Thyroid gland (tissue), 4 donors: ENCODE data around the gene ZKSCAN8. TPM values are rescaled to one million over a fixed set of nuclear protein-coding genes. Genes with fewer than 3 reads are reported as not detected.

Experiments used
- DNase-seq, 2 donors: peaks; one replicate each; pipeline ENCODE4 v3.0.0-alpha.2; 2019
- H3K27ac ChIP-seq, 3 donors: fragments of 200-600 bp; sonication (generic); 1 replicate in 2 of 3; 2 replicates in 1 of 3; pipeline ENCODE4 v1.5.1; 2016 to 2019; ENCODE audit warnings: mild to moderate bottlenecking in 1 of 3, moderate library complexity in 1 of 3
- H3K27me3 ChIP-seq: fragments of 200-600 bp; sonication (generic); one replicate; pipeline ENCODE4 v1.5.1; 2019
- H3K36me3 ChIP-seq, 2 donors: fragments of 200-600 bp; sonication (generic); one replicate each; pipeline ENCODE4 v1.5.1; 2016 to 2019
- H3K4me1 ChIP-seq, 2 donors: fragments of 200-600 bp; sonication (generic); one replicate each; pipeline ENCODE4 v1.5.1; 2017 to 2019
- H3K4me3 ChIP-seq, 3 donors: fragments of 200-600 bp; sonication (generic); replicated peaks in 1 of 3; 1 replicate in 2 of 3; 2 replicates in 1 of 3; pipeline ENCODE4 v1.5.1; 2016; ENCODE audit warnings: mild to moderate bottlenecking in 1 of 3
- H3K9me3 ChIP-seq: fragments of 200-600 bp; sonication (generic); one replicate; pipeline ENCODE4 v1.5.1; 2017
- POLR2A ChIP-seq, 2 donors: fragments of 450-650 bp; IDR thresholded peaks; one replicate each; pipeline ENCODE4 v1.6.1; 2017; ENCODE audit warnings: antibody characterized with exemption in 2 of 2, mild to moderate bottlenecking in 2 of 2, moderate library complexity in 1 of 2
- WGBS, 2 donors: methylation state at CpG; one replicate each; pipeline ENCODE4 v1.1.5; 2017; 5-methylcytosine and 5-hydroxymethylcytosine counted together
- intact Hi-C: fragments of 100-400 bp; cut with DNase I; formaldehyde crosslinking; loops from one replicate; pipeline ENCODE4 v1.15.1; 2023
- total RNA-seq, 4 donors: library from RNA; depleted of rRNA; stranded (reverse); fragments of >200 nt; gene quantifications; one replicate each; pipeline ENCODE4 v1.2.3, GENCODE V29; 2016
- TF ChIP-seq, protein P1 (sequence below), 6 experiments: fragments of 200-600 bp in 3 of 6; fragments of 450-650 bp in 3 of 6; sonication (generic) in 3 of 6; IDR thresholded peaks; one replicate each; pipeline ENCODE4 v1.5.1; 2016 to 2019; ENCODE audit warnings: antibody characterized with exemption in 6 of 6, mild to moderate bottlenecking in 2 of 6, inconsistent platforms in 1 of 6, moderate library complexity in 1 of 6

Gene ZKSCAN8
- total RNA-seq, 4 donors from 2014 or later = 21.5 to 44.2 (median 26.8) TPM

DNA sequence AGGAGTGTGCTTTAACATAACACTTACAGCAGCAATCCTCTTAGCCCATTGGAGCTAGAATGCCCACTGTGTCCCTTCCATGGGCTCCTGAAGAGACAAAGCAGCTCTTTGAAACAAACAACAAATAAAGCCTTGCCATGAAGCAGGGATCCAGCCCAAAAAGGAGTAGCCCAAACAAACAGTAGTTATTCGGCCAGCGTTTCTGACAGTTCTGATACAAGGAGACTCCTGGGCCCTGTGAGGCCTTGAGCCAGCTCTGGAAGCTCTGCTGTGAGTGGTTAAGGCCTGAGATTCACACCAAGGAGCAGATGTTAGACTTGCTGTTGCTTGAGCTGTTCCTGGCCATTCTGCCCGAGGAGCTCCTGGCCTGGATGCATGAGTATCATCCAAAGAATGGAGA, 34.2 kb upstream of the ZKSCAN8 start:
- H3K4me1 ChIP-seq = peaks cover 0 to 3% of the 10 kb centered on the region in 2 donors
- intact Hi-C loops = no loop called here
- H3K4me3 ChIP-seq = no peak overlapping the region
- no peak for DNase-seq
- no peaks in the 10 kb centered on the region for H3K9me3 ChIP-seq
- no peaks in the 10 kb centered on the region for H3K27me3 ChIP-seq
- H3K27ac ChIP-seq = no peak overlapping the region
- TF ChIP-seq, protein P1, sequence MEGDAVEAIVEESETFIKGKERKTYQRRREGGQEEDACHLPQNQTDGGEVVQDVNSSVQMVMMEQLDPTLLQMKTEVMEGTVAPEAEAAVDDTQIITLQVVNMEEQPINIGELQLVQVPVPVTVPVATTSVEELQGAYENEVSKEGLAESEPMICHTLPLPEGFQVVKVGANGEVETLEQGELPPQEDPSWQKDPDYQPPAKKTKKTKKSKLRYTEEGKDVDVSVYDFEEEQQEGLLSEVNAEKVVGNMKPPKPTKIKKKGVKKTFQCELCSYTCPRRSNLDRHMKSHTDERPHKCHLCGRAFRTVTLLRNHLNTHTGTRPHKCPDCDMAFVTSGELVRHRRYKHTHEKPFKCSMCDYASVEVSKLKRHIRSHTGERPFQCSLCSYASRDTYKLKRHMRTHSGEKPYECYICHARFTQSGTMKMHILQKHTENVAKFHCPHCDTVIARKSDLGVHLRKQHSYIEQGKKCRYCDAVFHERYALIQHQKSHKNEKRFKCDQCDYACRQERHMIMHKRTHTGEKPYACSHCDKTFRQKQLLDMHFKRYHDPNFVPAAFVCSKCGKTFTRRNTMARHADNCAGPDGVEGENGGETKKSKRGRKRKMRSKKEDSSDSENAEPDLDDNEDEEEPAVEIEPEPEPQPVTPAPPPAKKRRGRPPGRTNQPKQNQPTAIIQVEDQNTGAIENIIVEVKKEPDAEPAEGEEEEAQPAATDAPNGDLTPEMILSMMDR (IDR thresholded peaks at IDR 0.05) = no peak
- no peak for TF ChIP-seq POLR2A (IDR thresholded peaks at IDR 0.05)
- no peaks in the 10 kb centered on the region for H3K36me3 ChIP-seq
- WGBS, 2 donors = 74 to 93% methylated on average over 3 of the region's 3 CpGs

DNA sequence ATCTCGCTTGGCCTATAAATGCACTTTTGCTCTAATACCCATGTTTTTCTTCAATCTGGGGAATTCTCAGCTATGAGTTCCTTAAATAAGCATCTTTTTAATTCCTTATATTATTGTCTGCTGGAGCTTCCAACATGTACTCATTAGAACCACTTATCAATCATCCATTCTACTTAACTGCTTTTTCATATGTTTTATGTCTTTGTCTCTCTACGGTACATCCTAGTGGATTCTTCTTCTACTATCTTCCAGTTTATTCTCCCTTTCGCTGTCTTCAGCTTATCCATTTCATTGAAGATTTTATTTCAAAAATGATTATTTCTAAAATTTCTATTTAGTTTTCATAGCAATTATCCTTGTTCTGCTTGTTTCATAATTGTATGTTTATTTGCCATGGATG, 29.7 kb upstream of the ZKSCAN8 start:
- no peaks in the 10 kb centered on the region for H3K27me3 ChIP-seq
- TF ChIP-seq, protein P1 (IDR thresholded peaks at IDR 0.05) = no peak
- no peak for TF ChIP-seq POLR2A (IDR thresholded peaks at IDR 0.05)
- no peak overlapping the region for H3K4me3 ChIP-seq
- H3K4me1 ChIP-seq = no peaks in the 10 kb centered on the region
- WGBS, 2 donors = 95 to 97% methylated on average over 3 of the region's 3 CpGs
- no peak for DNase-seq
- H3K27ac ChIP-seq = no peak overlapping the region
- H3K9me3 ChIP-seq = no peaks in the 10 kb centered on the region
- intact Hi-C loops = no loop called here
- peaks cover 9% of the 10 kb centered on the region in 2 donors for H3K36me3 ChIP-seq

DNA sequence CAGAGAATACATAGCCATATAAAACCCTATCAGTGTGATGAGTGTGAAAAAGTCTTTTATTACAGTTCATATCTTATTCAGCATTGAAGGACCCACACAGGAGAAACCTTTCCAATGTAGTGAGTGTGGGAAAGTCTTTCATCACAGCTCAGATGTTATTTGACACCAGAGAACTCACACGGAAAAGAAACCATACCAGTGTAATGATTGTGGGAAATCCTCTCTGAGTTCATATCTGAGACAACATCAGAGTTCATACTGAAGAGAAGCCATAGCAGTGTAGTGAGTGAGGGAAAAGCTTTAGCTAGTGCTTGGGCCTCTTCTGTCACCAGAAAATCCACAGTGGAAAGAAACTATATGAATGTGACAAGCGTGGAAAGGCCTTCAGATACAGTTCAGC, 25.9 kb upstream of the ZKSCAN8 start:
- no peaks in the 10 kb centered on the region for H3K9me3 ChIP-seq
- no peaks in the 10 kb centered on the region for H3K27me3 ChIP-seq
- no peak for TF ChIP-seq POLR2A (IDR thresholded peaks at IDR 0.05)
- TF ChIP-seq, protein P1 (IDR thresholded peaks at IDR 0.05) = no peak
- intact Hi-C loops = no loop called here
- no peaks in the 10 kb centered on the region for H3K4me1 ChIP-seq
- H3K36me3 ChIP-seq = peaks cover 9 to 10% of the 10 kb centered on the region in 2 donors
- no peak for DNase-seq
- WGBS, 2 donors = 75 to 76% methylated on average over 2 of the region's 2 CpGs
- no peak overlapping the region for H3K4me3 ChIP-seq
- H3K27ac ChIP-seq = no peak overlapping the region

DNA sequence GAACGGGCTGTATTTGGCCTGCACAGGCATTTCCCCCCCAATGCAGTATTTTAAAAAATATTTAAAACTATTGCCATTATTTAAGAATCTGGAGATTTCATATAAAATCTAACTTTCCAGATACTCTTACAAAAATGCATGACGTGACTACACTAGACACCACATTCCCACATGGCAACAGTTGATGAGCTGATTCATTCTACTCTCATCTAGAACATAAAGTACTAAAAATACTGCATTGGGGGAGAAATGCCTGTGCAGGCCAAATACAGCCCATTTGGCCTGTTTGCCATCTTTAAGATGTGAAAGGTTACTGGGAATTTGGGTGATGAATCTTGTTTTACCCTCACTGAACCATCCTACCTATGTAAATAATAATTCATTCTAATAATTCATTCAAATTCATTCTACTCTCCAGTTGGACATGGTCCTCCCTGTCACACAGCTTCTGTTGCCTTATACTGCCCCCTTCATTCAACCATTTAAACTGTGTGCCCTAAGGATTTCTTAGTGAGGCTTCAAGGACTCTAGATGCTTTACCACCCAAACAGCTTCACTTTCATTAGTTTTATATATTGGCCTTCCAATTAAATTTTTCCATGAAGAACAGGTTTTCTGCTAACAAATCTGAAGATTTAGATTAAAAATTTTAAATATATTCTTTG, 24.2 kb upstream of the ZKSCAN8 start:
- 95 to 96% methylated on average over 2 of the region's 2 CpGs for WGBS, 2 donors
- no peak for DNase-seq
- H3K4me1 ChIP-seq = no peaks in the 10 kb centered on the region
- H3K4me3 ChIP-seq = no peak overlapping the region
- H3K27me3 ChIP-seq = no peaks in the 10 kb centered on the region
- H3K27ac ChIP-seq = no peak overlapping the region
- H3K9me3 ChIP-seq = no peaks in the 10 kb centered on the region
- intact Hi-C loops = no loop called here
- TF ChIP-seq, protein P1 (IDR thresholded peaks at IDR 0.05) = no peak
- TF ChIP-seq POLR2A (IDR thresholded peaks at IDR 0.05) = no peak
- H3K36me3 ChIP-seq = peaks cover 9 to 10% of the 10 kb centered on the region in 2 donors

DNA sequence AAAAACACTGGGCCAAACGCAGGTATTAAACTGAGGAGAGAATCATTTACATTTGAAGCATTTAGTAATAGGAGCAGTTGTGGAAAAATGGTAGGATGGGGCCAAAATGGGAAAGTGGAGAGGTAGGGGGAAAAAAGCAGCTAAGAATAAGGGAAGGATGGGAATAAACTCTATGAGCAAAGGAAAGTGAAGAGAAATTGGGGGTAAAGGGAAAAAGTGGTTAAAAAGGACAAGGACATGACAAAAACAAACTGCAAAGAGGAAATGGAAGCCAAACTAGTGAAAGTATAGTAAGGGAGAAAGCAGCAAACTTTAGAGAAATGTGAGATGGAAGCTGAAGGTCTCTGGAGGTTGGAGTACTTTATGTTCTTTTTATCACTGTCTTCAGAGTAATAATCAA, 23.5 kb upstream of the ZKSCAN8 start:
- no peak overlapping the region for H3K4me3 ChIP-seq
- no peak for DNase-seq
- H3K4me1 ChIP-seq = no peaks in the 10 kb centered on the region
- peaks cover 9 to 10% of the 10 kb centered on the region in 2 donors for H3K36me3 ChIP-seq
- H3K27me3 ChIP-seq = no peaks in the 10 kb centered on the region
- H3K27ac ChIP-seq = no peak overlapping the region
- intact Hi-C loops = no loop called here
- H3K9me3 ChIP-seq = no peaks in the 10 kb centered on the region
- 80 to 87% methylated on average over 1 of the region's 1 CpG for WGBS, 2 donors
- no peak for TF ChIP-seq POLR2A (IDR thresholded peaks at IDR 0.05)
- TF ChIP-seq, protein P1 (IDR thresholded peaks at IDR 0.05) = no peak
